Stomach (tissue), 9 donors: ENCODE results near the gene SPSB3. TPM values are rescaled to one million over a fixed set of nuclear protein-coding genes. Genes with fewer than 3 reads are reported as not detected.

ENCODE experiments used
- DNase-seq, 2 donors: peaks; one replicate each; pipeline versions ENCODE4 v3.0.0 to v3.0.0-alpha.2; 2013 to 2019
- H3K27ac ChIP-seq, 5 donors: fragments of 200-600 bp in 4 of 5; sonication (generic) in 4 of 5; one replicate each; pipeline ENCODE4 v1.5.1; 2013 to 2019; ENCODE audit warnings: mild to moderate bottlenecking in 1 of 5, moderate library complexity in 1 of 5
- H3K27me3 ChIP-seq, 3 donors: fragments of 200-600 bp; sonication (generic); one replicate each; pipeline ENCODE4 v1.5.1; 2017 to 2019; ENCODE audit warnings: mixed run types in 1 of 3
- H3K36me3 ChIP-seq, 4 donors: fragments of 200-600 bp; sonication (generic); 1 replicate in 3 of 4; 2 replicates in 1 of 4; pipeline ENCODE4 v1.5.1; 2016 to 2019
- H3K4me1 ChIP-seq, 4 donors: fragments of 200-600 bp; sonication (generic); one replicate each; pipeline ENCODE4 v1.5.1; 2016 to 2019
- H3K4me3 ChIP-seq, 4 donors: fragments of 200-600 bp; sonication (generic) in 3 of 4; one replicate each; pipeline ENCODE4 v1.5.1; 2016 to 2019; ENCODE audit warnings: mild to moderate bottlenecking in 1 of 4
- H3K9me3 ChIP-seq, 4 donors: fragments of 200-600 bp; sonication (generic); one replicate each; pipeline ENCODE4 v1.5.1; 2016 to 2019
- CTCF ChIP-seq, 7 experiments: fragments of 450-650 bp in 4 of 7; fragments of 200-600 bp in 3 of 7; sonication (generic) in 3 of 7; IDR thresholded peaks; one replicate each; pipeline ENCODE4 v1.5.1; 2016 to 2019; ENCODE audit warnings: antibody characterized with exemption in 7 of 7, control low read depth in 2 of 7, mild to moderate bottlenecking in 1 of 7
- EP300 ChIP-seq: sonication (generic); formaldehyde crosslinking; IDR thresholded peaks from one replicate; pipeline ENCODE4 v1.6.1; 2017; ENCODE audit warnings: antibody characterized with exemption
- POLR2A ChIP-seq, 4 donors: fragments of 450-650 bp; IDR thresholded peaks; one replicate each; pipeline ENCODE4 v1.6.1; 2016; ENCODE audit warnings: antibody characterized with exemption in 4 of 4, control low read depth in 2 of 4, mild to moderate bottlenecking in 1 of 4, moderate library complexity in 1 of 4
- POLR2AphosphoS5 ChIP-seq, 3 donors: sonication (generic); formaldehyde crosslinking; IDR thresholded peaks; one replicate each; pipeline ENCODE4 v1.6.1; 2016; ENCODE audit warnings: antibody characterized with exemption in 3 of 3
- WGBS, 5 donors: extraction: QIAGEN DNeasy Blood & Tissue Kit in 3 of 5; methylation state at CpG; one replicate each; pipeline versions ENCODE4 v1.1.5 to v1.1.7; 2013 to 2018; 5-methylcytosine and 5-hydroxymethylcytosine counted together
- intact Hi-C: fragments of 100-400 bp; cut with DNase I; formaldehyde crosslinking; loops from one replicate; pipeline ENCODE4 v1.15.1; 2023; ENCODE audit warnings: low total_unique reads
- polyA plus RNA-seq, 3 donors: library from polyadenylated mRNA; stranded (reverse); fragments of 200-250 nt; gene quantifications; one replicate each; pipeline ENCODE4 v1.2.3, GENCODE V29; 2013
- total RNA-seq, 5 donors: library from RNA; depleted of rRNA; stranded (reverse); fragments of >200 nt; gene quantifications; one replicate each; pipeline versions ENCODE4 v1.1.0 to v1.2.3, GENCODE V29; 2014 to 2016
- donor health status: healthy with polysubstance abuse.
- donor health status: Bipolar disorder and iron deficiency.
- donor health status: healthy.

SPSB3 gene
- total and polyA plus RNA-seq, 8 donors: 22.2 to 186 (median 73.8) TPM

DNA sequence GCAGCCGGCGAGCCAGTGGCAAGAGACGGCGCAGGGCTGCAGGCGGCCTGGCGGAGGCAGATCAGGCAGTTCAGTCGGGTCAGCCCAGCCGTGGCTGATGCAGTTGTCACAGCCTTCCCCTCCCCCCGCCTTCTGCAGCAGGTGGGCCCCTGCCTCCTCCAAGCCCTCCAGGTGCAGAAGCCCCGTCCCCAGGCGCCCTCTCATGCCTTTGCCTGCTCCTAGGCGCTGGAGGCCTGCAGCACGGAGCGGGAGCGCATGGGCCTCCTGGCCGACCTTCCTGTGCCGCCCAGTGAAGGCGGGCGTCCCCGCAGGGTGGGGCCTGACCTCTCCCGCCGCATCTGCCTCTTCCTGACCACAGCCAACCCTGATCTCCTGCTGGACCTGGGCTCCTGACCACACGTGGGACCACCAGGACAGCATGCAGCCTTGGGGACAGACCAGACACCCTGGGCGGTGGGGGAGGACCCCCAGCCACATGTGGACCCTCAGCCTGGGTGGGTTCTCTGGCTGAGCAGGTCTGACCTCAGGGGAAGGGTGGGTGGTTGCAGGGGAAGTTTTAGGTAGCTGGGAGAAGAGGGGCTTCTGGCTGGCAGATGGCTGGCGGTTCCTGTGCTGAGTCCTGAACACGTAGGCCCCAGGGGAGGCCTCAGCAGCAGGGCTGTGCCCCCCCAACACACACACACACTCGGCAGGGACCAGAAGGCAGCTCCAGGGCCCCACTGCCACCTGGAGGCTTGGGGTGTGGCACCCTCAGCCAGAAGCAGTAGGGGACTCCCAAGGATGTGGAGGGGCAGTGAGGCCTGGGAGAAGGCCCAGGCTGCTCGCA is 6.3 kb downstream of the SPSB3 start:
- TF ChIP-seq CTCF (IDR thresholded peaks at IDR 0.05) (no peak), EP300 (no peak), POLR2A (IDR thresholded peaks at IDR 0.05) (no peak), POLR2AphosphoS5 (IDR thresholded peaks at IDR 0.05) (no peak)
- Histone ChIP-seq H3K4me3 (no peak overlapping the region), H3K36me3 (peaks cover 36 to 64% (median 62%) of the 10 kb centered on the region in 4 donors), H3K27me3 (no peaks in the 10 kb centered on the region), H3K4me1 (peaks cover 30 to 68% (median 59%) of the 10 kb centered on the region in 4 donors), H3K27ac (no peak overlapping the region), H3K9me3 (no peaks in the 10 kb centered on the region)
- WGBS, 5 donors: 82 to 88% (median 85%) methylated on average over 4 to 28 of the region's 28 CpGs
- intact Hi-C loops: no loop called here
- DNase-seq: no peak

DNA sequence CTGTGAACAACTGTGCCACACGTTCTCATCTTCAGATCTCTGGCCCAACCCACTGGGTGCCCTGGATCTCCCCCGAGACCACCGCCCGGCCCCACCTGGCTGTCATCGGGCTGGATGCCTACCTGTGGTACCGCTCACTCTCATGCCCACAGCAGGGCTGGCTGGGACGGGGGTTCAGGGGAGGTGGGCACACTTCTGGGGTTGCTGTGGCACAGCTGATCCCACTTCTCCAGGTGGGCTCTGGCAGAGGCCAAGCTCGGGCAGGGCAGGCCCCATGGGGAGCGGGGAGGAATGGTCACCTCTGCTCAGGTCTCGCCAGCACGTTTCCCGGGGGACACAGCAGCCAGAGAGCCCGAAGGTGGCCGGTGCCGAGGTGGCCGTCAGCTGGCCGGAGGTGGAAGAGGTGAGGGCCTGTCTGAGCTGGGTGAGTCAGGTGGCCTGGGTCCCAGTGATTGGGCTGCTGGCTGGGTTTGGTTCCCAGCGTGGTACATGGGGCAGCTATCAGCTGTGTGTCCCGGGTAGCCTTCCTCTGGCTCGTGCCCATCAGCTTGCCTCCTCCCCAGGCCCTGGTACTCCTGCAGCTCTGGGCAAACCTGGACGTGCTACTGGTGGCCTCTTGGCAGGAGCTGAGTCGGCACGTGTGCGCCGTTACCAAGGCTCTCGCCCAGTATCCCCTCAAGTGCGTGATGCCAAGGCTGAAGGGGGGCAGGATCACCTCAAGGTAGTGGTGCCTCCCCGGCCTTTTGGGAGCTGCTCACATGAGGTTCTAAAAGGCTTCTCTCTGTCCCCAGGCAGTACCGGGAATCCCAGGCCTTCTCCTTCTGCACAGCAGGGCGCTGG is 7.1 kb downstream of the SPSB3 start:
- no peaks in the 10 kb centered on the region for H3K9me3 ChIP-seq
- no peak for TF ChIP-seq CTCF (IDR thresholded peaks at IDR 0.05)
- TF ChIP-seq EP300: no peak
- TF ChIP-seq POLR2AphosphoS5 (IDR thresholded peaks at IDR 0.05): no peak
- no peak for TF ChIP-seq POLR2A (IDR thresholded peaks at IDR 0.05)
- H3K4me3 ChIP-seq: no peak overlapping the region
- no peak overlapping the region for H3K27ac ChIP-seq
- H3K4me1 ChIP-seq: peaks cover 34 to 69% (median 59%) of the 10 kb centered on the region in 4 donors
- 87 to 91% (median 91%) methylated on average over 14 to 30 of the region's 30 CpGs for WGBS, 5 donors
- H3K27me3 ChIP-seq: no peaks in the 10 kb centered on the region
- no peak for DNase-seq
- intact Hi-C loops: no loop called here
- peaks cover 29 to 55% (median 54%) of the 10 kb centered on the region in 4 donors for H3K36me3 ChIP-seq

DNA sequence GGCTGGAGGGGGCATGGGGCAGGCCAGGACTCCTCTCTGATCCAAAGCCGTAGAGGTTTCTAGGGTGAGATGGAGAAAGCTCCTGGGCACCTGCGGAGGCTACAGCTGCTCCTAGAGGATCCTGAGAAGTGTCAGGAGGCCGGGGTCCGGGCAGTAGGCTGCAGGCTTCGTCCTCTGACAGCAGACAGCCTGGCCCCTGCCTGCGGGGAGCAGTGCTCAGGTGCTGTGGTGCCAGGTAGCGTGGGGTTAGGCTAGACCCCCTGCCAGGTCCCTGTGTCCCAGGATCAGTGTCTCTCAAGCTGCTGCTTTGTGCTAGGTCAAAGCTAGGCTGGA is 8.0 kb downstream of the SPSB3 start:
- no peak for DNase-seq
- no peaks in the 10 kb centered on the region for H3K27me3 ChIP-seq
- H3K36me3 ChIP-seq: peaks cover 23 to 53% (median 50%) of the 10 kb centered on the region in 4 donors
- TF ChIP-seq POLR2AphosphoS5 (IDR thresholded peaks at IDR 0.05) (no peak), EP300 (no peak), POLR2A (IDR thresholded peaks at IDR 0.05) (no peak), CTCF (IDR thresholded peaks at IDR 0.05) (no peak)
- peak overlapping the region in 4 of 5 donors; percentile 92 to 97 (median 94) for H3K27ac ChIP-seq
- H3K4me1 ChIP-seq: peaks cover 35 to 68% (median 59%) of the 10 kb centered on the region in 4 donors
- no peaks in the 10 kb centered on the region for H3K9me3 ChIP-seq
- intact Hi-C loops: no loop called here
- H3K4me3 ChIP-seq: peak overlapping the region in 3 of 4 donors; percentile 75 to 98 (median 96)
- WGBS, 5 donors: 63 to 92% (median 77%) methylated on average over 2 to 7 of the region's 7 CpGs

DNA sequence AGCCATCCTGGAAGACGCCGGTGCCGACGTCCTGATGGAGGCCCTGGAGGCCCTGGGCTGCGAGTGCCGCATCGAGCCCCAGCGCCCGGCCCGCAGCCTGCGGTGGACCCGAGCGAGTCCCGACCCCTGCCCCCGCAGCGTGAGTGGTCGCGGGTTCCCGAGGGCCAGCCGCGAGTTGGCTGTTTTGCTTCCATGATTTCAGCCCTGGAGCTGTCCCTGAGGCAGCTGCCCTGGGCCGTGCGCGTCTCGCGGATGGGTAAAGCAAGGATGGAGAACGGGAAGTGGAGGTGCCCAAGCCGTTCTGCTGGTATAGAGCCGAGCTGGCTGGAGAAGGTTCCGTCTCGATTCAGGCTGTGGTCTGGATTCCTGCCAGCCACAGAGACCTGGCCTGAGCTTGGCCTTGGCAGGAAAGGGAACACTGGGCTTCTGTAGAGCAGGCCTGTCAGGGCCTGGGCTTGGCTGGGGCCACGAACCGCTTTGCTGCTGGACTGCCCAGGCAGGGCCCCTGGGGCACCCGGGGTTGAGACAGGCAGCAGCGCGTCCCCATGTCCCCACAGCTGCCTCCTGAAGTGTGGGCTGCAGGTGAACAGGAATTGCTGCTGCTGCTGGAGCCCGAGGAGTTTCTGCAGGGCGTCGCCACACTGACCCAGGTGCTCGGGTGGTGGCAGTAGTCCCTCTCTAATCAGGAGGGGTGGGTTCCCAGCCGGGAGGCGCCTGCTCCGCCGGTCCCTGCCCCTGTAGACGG is 8.5 kb downstream of the SPSB3 start:
- Histone ChIP-seq H3K36me3 (peaks cover 24 to 53% (median 50%) of the 10 kb centered on the region in 4 donors), H3K27me3 (no peaks in the 10 kb centered on the region), H3K4me1 (peaks cover 35 to 64% (median 60%) of the 10 kb centered on the region in 4 donors), H3K9me3 (no peaks in the 10 kb centered on the region), H3K4me3 (peak overlapping the region; percentile 75 to 98 (median 94)), H3K27ac (peak overlapping the region; percentile 92 to 97 (median 95))
- intact Hi-C loops: no loop called here
- WGBS, 5 donors: 4 to 9% (median 7%) methylated on average over 25 to 45 of the region's 45 CpGs
- no peak for TF ChIP-seq EP300
- TF ChIP-seq POLR2AphosphoS5 (IDR thresholded peaks at IDR 0.05): peak in 1 of 3 donors; percentile 4
- DNase-seq: peak in 1 of 2 donors; percentile 70
